M059J (cell line): ENCODE data around the gene TNFRSF25. TPM values are rescaled to one million over a fixed set of nuclear protein-coding genes. Genes with fewer than 3 reads are reported as not detected.

Source experiments
- DNase-seq: peaks from one replicate; pipeline ENCODE4 v3.0.0-alpha.2; 2012; ENCODE audit warnings: low read depth
- total RNA-seq: library from RNA; depleted of rRNA; stranded (reverse); fragments of >200 nt; shearing (Covaris generic); gene quantifications from 2 replicates; pipeline ENCODE4 v1.2.3, GENCODE V29; 2014; rRNA removed

Gene TNFRSF25, protein sequence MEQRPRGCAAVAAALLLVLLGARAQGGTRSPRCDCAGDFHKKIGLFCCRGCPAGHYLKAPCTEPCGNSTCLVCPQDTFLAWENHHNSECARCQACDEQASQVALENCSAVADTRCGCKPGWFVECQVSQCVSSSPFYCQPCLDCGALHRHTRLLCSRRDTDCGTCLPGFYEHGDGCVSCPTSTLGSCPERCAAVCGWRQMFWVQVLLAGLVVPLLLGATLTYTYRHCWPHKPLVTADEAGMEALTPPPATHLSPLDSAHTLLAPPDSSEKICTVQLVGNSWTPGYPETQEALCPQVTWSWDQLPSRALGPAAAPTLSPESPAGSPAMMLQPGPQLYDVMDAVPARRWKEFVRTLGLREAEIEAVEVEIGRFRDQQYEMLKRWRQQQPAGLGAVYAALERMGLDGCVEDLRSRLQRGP
- 8.7 and 9.1 TPM in 2 replicates for total RNA-seq

DNA sequence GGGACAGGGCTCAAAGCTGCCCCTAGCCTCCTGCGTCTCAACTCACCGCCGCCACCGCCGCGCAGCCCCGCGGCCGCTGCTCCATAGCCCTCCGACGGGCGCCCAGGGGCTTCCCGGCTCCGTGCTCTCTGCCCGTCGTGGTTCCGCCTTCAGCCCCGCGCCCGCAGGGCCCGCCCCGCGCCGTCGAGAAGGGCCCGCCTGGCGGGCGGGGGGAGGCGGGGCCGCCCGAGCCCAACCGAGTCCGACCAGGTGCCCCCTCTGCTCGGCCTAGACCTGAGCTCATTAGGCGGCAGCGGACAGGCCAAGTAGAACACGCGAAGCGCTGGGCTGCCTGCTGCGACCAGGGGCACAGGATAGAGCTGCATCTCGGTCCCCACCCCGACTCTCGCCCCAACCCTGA, at the start of gene TNFRSF25:
TSS of gene TNFRSF25 (minus strand) at position 151 of the 400 bp plus-strand sequence. CDS start at position 85, 66 bp downstream.
- DNase-seq, result no peak

DNA sequence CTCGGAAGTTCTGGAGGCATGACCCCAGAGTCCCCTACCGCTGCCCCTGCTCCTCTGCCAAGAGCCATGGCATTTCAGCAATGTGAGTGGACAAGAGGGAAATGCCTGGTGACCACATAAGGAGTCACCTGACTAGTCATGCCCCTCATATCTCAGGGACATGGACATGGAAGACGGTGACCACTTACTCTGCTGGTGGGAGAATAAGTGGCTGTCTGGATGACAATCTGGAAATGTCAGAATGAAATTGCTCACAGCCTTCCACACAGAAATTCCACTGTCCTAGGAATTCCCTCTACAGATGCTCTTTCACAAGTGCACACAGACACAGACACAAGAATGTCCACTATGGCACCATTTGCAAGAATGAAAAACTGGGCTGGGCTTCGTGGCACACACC, 49.8 kb upstream of the TNFRSF25 start:
- DNase-seq, result peak; percentile 82

DNA sequence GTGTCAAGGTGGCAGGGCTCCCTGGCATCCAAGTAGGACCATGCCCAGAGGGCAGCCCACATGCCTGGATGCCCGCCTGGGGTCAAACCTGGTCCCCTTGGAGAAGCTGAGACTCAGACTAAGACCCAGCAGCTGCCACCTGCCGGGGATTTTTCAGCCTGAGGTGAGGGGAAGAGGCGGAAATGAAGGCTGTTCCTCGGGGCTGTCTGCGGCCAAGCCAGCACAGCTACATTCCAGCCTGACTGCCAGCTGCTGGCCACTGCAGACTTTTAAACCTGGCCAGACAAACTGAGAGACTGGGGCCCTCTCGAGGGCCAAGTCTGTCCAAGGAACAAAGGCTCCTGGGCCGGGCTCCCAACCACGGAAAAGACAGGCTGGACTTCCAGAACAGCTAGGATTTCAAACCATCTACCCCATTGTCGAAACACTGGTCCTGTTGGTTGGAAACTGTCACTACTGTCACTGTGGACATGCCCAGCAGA, 47.4 kb upstream of the TNFRSF25 start:
- peak; percentile 72 for DNase-seq

DNA sequence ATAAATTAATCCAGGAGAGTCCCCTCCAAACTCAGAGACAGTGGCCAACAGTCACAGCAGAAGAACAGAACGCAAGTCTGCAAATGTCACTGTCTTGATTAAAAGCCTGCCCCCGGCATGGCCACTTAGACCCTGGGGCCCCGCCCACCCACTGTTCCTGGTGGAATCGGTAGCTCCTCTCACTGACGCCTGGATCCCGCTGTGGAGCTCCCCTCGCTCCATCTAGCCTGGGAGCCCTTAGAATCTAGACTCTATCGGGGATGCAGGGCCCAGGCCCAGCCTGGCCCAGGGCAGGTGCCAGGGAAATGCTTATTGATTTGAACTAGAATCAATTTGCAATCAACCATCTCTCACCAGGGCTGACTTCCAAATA, 46.9 kb upstream of the TNFRSF25 start:
- no peak for DNase-seq

DNA sequence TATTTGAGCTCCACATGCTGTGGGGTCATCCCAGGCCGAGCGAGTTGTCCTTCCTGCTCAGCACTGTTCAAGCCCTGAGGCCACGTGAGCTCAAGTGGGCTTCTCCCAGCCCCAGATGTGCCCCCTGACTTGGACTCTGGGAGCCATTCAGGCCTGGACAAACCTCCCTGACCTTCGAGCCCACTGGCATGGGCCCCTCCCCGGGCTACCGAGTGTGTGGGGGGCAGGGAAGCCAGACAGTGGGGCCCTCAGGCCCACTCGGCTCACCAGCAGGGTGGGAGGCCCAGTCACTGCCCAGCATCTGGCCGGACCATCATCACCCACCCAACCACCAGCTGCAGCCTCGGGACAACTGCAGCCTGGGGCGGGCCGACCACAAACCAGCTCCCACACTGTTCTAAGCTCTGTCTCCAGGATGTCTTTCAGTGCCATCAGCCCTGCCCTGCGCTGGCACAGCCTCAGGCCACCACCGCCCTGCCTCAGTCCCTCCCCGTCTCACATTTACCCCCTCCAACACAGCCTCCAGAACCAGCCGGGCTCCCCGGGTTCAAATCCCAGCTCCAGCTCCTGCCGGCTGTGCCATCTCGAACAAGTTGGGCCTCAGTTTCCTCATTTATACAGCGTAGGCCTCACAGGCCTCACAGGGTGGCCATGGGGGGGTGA, 46.4 kb upstream of the TNFRSF25 start:
- DNase-seq, result no peak

DNA sequence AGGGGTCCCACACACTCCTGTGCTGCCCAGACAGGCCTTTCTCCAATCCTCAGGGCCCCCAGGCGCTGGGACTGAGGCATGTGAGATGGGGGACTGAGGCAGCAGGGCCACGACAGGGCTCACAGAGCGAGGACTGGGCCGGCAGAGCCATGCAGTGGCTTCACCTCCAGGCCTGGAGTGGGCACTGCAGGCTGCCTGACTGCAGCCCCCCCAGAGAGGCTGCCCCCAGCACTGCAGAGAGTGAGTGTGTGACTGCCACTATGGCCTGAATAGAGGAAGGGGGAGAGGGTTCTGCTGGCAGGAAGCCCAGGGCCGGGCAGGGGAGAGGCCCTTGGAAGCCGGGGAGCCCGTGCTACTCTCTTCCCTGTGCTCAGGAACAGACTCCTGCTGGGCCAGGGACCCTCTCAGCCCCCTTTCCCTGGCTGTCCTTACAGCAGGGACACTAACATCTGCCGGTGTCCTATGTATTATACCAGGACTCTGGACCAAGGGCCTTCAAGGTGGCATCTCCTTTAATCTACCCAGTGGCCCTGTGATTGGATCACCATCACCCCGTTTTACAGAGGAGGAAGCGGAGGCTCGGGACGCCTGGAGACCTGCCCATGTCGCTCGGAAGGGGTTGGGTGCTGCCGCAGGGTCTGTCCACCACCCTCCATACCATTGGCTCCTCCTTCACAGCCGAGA, 45.7 kb upstream of the TNFRSF25 start:
- no peak for DNase-seq

DNA sequence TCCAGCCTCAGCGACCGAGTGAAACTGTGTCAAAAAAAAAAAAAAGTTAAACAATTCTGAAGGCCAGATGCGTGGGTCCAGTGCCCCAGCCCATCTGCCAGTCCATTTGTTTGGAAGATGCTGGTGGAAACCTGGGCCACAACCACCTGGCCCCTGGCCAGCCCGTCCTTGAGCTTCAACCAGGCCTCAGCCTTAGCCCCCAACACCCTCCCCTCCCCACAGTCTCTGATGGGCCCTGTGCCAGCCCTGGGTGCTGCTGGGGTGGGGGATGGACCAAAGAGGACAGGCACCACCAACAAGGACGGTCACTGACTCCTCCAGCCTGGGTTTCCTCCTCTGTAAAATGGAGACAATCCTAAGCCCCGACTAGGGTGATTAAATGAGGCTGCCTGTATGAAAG, 45.1 kb upstream of the TNFRSF25 start:
- no peak for DNase-seq

DNA sequence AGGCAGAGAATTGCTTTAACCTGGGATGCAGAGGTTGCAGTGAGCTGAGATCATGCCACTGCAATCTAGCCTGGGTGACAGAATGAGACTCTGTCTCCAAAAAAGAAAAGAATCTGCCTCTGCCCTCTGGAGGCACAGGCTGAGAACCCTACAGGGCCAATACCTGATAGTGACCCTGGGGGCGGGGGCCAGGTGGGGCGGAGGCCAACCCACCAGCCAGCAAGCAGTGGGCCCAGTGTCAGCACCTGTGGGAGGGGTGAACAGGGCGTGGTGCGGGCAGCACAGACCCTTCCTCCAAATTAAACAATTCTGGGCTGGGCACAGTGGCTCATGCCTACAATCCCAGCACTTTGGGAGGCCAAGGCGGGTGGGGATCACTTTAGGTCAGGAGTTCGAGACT, 44.5 kb upstream of the TNFRSF25 start:
- DNase-seq, result no peak

DNA sequence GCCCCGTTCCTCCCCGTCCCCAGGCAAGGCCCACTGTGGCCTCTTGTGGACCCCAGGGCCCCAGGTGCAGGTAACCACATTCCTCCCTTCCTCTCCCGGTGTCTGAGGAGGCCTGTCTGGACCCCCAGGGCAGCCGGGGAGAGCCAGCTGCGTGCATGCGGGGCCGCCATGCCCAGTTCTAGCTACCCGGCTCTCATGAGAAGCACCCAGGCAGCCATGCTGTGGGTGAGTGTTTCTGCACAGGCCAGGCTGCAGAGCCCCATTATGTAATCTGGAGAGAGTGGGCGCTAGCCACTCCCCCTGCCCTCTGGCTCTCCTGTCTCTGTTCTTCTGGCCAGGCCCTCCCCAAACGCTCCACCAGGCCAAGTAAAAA, 43.9 kb upstream of the TNFRSF25 start:
- DNase-seq, result no peak

DNA sequence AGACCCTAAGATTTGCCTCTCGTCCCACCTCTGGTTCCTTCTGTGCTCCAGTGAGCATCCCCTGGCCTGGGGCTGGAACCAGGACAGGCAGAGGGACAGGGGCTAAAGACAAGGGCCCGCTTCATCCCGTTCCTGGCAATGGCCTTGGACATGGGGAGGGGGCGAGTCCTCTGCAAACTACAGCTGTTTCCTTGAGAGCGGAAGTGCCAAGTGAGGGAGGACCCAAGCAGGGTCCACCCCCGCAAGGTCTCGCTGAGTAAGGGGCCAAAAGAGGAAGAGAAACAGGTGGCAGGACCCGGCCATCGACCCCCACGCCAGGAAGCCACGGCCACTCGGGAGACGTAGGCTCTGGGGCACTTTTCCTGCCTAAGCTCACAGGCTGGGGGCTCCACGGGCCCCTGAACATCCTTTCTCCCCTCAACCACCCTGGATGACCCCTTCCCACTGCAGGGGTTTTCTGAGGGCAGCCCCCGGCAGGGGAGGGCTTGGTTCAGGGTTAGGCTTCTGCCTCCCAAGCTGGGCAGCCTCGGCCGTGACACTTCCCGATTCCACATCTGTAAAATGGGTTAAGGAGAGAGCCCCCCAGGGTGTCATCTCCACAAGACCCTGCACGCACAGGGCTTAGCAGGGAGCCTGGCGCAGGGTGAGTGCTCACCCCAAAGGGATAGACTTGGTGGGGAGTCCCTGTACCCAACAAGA, 43.4 kb upstream of the TNFRSF25 start:
- no peak for DNase-seq

DNA sequence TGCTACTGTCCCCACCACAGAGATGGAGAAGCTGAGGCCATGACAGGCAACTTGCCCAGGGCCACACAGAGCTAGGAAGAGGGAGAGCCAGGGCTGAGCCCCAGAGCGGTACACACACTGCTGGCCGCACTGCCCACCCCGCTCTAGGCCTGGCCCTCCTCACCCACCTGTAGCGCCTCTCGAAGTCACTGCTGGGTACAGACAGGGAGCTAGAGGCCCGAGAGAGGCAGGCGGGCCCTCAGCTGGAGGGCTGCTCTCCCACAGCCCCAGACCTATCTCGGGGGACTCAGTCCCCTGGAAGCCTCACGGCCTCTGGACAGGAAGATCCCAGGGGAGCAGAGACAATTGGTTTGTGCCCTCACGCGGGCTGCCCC, 42.8 kb upstream of the TNFRSF25 start:
- DNase-seq, result no peak

DNA sequence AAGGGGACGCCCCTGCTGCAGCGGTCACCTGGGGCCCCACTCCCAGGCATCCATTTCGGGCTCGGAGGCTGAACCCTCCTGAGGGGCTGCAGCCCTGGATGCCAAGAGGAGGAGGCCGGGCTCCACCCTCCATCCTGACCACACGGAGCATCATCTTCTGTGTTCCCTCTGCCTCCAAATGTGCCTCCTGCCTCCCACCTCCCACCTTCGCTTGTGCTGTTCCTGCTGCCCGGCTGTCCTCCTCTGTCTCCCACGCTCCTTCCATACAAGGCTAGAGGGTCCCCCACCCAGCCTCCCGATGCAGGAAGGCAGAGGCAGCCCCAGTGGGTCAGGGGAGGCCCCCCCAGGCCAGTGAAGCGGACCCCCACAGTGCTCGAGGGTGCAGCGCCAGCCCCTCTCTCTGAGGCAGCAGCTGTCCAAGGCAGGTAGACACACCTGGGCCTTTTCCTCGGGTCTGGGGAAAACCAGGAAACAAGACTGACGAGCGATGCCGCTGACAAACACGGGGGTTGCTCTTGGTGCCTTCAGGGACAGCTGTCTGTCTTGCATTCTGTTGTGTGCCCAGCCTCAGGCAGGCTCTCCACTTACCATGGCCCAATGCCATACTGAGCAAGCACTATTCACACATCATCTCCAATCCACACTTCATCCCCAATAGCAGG, 42.3 kb upstream of the TNFRSF25 start:
- DNase-seq, result no peak

DNA sequence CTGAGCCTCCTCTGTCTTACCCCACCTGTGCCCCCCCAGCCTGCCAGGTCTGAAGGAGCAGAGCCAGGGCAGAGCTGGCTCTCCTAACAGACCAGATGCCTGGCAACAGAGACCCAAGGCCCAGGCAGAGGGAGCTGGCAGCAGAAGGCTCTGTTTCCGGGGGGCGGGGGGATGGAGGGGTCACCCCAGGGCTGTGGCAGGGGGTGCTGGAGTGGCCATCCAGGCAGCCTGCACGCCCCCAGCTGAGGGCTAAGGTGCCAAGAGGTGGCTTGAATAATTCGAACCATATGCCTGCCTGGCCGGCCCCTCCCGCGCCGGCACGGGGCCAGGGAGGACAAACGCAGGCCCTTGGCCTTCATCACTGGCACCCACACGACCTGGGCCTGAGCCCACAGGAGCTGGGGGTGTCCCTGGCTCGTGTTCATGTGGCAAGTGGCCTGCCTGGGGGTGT, 41.5 kb upstream of the TNFRSF25 start:
- DNase-seq, result no peak

DNA sequence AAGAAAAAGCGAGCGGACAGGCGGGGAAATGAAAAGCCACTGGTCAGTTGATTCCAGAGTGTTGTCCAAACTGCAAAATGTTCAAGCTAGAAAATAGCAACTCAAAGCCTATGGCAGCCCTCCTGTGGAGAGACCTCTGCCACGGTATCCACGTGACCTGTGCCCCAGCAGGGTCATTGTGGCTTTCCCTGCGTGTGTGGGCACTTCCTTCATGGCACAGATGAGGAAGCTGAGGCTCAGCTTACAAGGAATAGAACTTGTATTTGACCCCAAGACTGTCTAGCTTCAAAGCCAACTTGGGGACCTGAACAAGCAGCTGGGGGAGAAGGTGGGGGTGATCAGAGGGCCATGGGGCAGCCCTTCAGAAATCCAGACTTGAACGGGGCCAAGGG, 41.1 kb upstream of the TNFRSF25 start:
- no peak for DNase-seq

DNA sequence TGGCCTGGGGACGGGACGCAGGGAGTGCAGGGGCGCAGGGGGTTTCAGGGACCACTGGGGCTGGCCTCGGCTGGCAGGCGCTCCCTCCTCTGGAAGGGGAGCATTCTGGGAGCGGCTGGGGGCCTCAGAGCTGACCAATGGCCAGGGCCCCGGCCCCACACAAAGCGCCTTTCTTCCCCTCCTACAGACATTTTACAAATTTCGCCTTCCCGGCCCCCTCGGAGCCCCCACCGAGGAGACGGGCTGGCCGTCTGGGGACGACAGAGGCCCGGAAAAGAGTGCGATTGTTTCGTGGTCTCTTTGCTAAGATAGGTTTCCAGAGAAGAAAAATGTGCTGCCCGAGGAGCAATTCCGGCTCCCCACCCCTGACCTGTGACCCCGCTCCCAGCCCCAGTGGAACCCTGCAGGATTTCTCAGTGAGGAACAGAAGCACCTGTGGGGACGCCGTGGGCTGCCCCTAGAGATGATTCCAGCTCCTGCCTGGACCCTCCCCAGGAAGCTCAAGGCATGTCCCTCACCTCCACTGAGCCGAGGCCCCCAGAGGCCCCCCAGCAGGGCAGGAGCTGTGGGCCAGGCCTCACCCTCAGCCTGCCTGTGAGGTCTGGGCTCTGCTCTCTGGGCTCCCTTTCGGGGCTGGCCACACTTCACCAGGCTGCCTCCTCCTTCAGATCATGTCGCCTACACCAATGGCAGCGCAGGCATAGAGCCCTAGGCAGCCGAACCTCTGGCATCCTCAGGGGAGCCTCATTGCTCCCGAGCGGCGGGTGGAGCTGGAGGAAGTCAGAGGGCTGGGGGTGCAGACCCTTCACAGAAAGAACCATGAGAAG, 40.5 kb upstream of the TNFRSF25 start:
- no peak for DNase-seq

DNA sequence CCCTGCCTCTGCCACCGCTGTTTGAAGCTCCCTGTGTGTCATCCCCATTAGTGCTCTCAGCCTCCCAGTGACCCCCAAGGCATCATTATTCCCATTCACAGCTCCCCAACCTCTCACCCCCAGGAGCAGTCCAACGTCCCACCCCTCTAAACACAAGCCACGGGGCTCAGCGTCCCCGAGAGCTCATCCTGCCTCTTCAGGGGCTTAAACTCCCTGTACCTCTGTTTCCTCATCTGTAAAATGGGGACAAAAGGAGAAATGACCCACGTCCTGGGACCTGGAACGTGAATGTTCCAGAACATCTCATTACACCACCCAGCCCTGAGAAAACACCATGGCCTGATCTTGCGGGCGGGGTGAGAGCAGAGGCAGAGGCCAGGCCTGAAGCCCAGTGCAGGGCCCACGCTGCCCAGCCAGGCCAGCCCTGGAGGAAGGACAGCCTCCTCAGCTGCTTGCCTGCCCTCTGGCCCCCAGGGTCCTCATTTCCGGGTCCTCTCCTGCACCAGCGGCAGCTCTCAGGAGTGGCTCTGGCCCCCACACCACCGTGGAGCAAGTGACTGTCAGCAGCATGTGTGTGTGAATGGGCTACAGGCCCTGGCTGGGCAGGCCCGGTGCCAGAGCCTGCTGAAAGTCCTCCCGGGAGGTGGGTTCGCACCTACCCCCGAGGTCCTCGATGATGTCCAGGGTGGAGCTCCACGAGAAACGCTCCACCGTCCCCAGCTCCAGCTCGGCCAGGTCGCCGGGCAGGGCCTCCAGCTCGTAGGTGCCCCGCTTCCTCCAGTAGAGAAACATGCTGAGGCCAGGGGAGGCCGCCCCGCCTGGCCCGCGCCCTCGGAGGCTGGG, 39.6 kb upstream of the TNFRSF25 start:
- no peak for DNase-seq

DNA sequence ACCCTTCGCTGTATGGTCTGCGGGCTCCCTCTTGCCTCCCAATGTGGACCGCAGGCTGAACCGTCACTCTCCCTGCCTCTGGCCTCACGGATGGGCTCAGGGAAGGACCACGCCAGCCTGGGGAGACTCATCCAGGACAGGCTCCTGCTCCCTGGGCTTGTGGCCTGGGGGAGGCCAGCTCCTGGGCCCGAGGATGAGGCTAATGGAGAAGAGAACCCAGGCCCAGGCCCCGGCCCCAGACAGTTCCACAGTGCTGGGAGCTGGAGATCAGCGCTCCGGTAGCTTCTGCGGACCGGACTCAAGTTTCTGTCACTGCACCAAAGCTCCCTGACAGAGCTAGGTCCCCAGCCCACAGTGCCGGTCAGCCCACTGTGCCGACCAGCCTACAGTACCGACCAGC, 38.9 kb upstream of the TNFRSF25 start:
- no peak for DNase-seq

DNA sequence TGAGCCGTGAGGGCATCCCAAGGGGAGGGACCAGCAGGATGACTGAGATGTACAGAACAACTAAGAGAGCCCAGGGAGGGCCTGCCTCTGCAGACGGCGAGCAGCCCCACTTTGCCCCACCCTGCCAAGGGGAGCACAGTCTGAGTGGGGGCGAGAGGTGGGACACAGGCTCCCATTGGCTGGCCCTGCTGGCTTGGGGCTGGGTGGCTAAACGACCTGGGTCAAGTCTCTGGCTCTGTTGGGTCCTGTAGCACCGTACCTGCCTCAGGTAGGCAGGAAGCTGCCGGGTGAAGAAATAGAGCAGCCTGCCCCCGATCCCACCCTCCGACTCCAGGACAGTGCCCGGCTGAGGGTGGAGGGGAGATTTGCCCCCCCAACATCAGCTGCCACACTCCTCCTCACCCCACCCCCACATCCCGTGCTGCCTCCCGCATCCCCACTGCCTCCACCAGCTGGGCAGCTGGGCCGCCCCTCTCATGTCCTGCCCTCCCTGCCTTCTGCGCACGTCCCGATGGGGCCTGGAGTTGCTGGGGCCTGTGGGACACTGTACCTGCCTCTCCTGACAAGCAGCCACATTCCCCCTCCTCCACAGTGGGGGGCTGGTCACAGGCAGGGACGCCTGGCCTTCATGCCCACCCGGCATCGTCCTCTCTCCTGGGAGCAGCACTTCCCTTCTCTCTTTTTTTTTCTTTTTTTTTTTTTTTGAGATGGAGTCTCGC, 38.1 kb upstream of the TNFRSF25 start:
- DNase-seq, result no peak
